Left lung (tissue), 10 donors: ENCODE results near the gene PHF2. TPM values are rescaled to one million over a fixed set of nuclear protein-coding genes. Genes with fewer than 3 reads are reported as not detected.

Experiments
- ATAC-seq: fragments of 200-7000 bp; cut with Tn5 transposase; one replicate; pipeline ENCODE4 v1.9.1; 2020; ENCODE audit warnings: moderate library complexity
- DNase-seq, 4 donors: peaks; one replicate each; pipeline ENCODE4 v3.0.0-alpha.2; 2013 to 2020
- H3K27ac ChIP-seq, 2 donors: fragments of 200-600 bp; sonication (generic) in 1 of 2; one replicate each; pipeline versions ENCODE4 v1.5.0 to v1.8.0; 2020 to 2021
- H3K27me3 ChIP-seq, 2 donors: fragments of 200-600 bp; sonication (generic) in 1 of 2; one replicate each; pipeline versions ENCODE4 v1.5.0 to v1.8.0; 2020 to 2021
- H3K36me3 ChIP-seq, 2 donors: fragments of 200-600 bp; sonication (generic) in 1 of 2; one replicate each; pipeline versions ENCODE4 v1.5.0 to v1.8.0; 2020 to 2021
- H3K4me1 ChIP-seq, 2 donors: fragments of 200-600 bp; one replicate each; pipeline ENCODE4 v1.8.0; 2021
- H3K4me3 ChIP-seq, 2 donors: fragments of 200-600 bp; sonication (generic) in 1 of 2; one replicate each; pipeline versions ENCODE4 v1.5.0 to v1.8.0; 2020 to 2021; ENCODE audit warnings: mild to moderate bottlenecking in 1 of 2
- H3K9me3 ChIP-seq, 2 donors: fragments of 200-600 bp; sonication (generic) in 1 of 2; one replicate each; pipeline versions ENCODE4 v1.5.0 to v1.8.0; 2020 to 2021
- CTCF ChIP-seq, 2 donors: fragments of 200-600 bp; sonication (generic) in 1 of 2; IDR thresholded peaks; one replicate each; pipeline versions ENCODE4 v1.5.0 to v1.8.0; 2021; ENCODE audit warnings: antibody characterized with exemption in 2 of 2
- intact Hi-C, 2 donors: fragments of 100-400 bp; cut with DNase I; formaldehyde crosslinking; loops; one replicate each; pipeline versions ENCODE4 v1.11.2 to v1.14.2; 2022
- polyA plus RNA-seq, 6 donors: library from polyadenylated mRNA; unstranded; fragments of 120-200 nt; gene quantifications; one replicate each; pipeline ENCODE4 v1.2.1, GENCODE V29; 2013; ENCODE audit not compliant: insufficient read length in 6 of 6
- total RNA-seq, 2 donors: library from RNA; stranded (reverse); fragmentation: NEBNext Ultra II Directional; extraction: Animal tissue kit (Norgen Biotek cat#: 25700); gene quantifications; one replicate each; pipeline ENCODE4 v1.2.1, GENCODE V29; 2021
- donor health status: DM: no; HTN: yes; CAD: no.
- donor health status: DM: no; HTN: no; CAD: no.

Gene PHF2
- total and polyA plus RNA-seq, 8 donors, result 29.1 to 53.7 (median 42.3) TPM

- H3K9me3 ChIP-seq, result no peaks in the 10 kb centered on the region
- no peak overlapping the region for H3K4me3 ChIP-seq
- TF ChIP-seq CTCF (IDR thresholded peaks at IDR 0.05), result no peak
- intact Hi-C loops, result no loop called here
- peaks cover 0 to 100% of the 10 kb centered on the region in 2 donors for H3K36me3 ChIP-seq
- H3K27ac ChIP-seq, result no peak overlapping the region
- DNase-seq (no peak), ATAC-seq (no peak)
- H3K4me1 ChIP-seq, result no peaks in the 10 kb centered on the region
- H3K27me3 ChIP-seq, result no peaks in the 10 kb centered on the region
These were observed 73.4 kb downstream of the PHF2 start for GRCh38 chr9:93649610-93650261.

GRCh38 chr9:93650448-93650847, 74.1 kb downstream of the PHF2 start:
- TF ChIP-seq CTCF (IDR thresholded peaks at IDR 0.05), result no peak
- Histone ChIP-seq H3K4me1 (no peaks in the 10 kb centered on the region), H3K27ac (no peak overlapping the region), H3K36me3 (peaks cover 0 to 99% of the 10 kb centered on the region in 2 donors), H3K4me3 (no peak overlapping the region), H3K9me3 (no peaks in the 10 kb centered on the region), H3K27me3 (no peaks in the 10 kb centered on the region)
- peak in 2 of 4 donors; percentile 24 to 65 for DNase-seq
- ATAC-seq, result no peak
- intact Hi-C loops, result no loop called here

- ATAC-seq (no peak), DNase-seq (no peak)
- peaks cover 0 to 99% of the 10 kb centered on the region in 2 donors for H3K36me3 ChIP-seq
- no peak overlapping the region for H3K4me3 ChIP-seq
- H3K9me3 ChIP-seq, result no peaks in the 10 kb centered on the region
- no peak overlapping the region for H3K27ac ChIP-seq
- no peak for TF ChIP-seq CTCF (IDR thresholded peaks at IDR 0.05)
- no peaks in the 10 kb centered on the region for H3K4me1 ChIP-seq
- intact Hi-C loops, result no loop called here
- H3K27me3 ChIP-seq, result no peaks in the 10 kb centered on the region
These were observed 75.2 kb downstream of the PHF2 start for GRCh38 chr9:93651521-93651950.

- no peak for TF ChIP-seq CTCF (IDR thresholded peaks at IDR 0.05)
- Histone ChIP-seq H3K4me3 (no peak overlapping the region), H3K4me1 (no peaks in the 10 kb centered on the region), H3K27me3 (no peaks in the 10 kb centered on the region), H3K36me3 (peaks cover 0 to 99% of the 10 kb centered on the region in 2 donors), H3K9me3 (no peaks in the 10 kb centered on the region), H3K27ac (no peak overlapping the region)
- ATAC-seq (no peak), DNase-seq (peak in 2 of 4 donors; percentile 19 to 72)
- intact Hi-C loops, result no loop called here
These were observed 76.5 kb downstream of the PHF2 start for GRCh38 chr9:93652604-93653592.

GRCh38 chr9:93653760-93654159, 77.4 kb downstream of the PHF2 start:
- no peaks in the 10 kb centered on the region for H3K27me3 ChIP-seq

More at GRCh38 chr9:93653760-93654159, 77.4 kb downstream of the PHF2 start:
- peaks cover 0 to 99% of the 10 kb centered on the region in 2 donors for H3K36me3 ChIP-seq
- no peak for ATAC-seq
- no peak for TF ChIP-seq CTCF (IDR thresholded peaks at IDR 0.05)
- no peaks in the 10 kb centered on the region for H3K9me3 ChIP-seq
- no peak overlapping the region for H3K27ac ChIP-seq
- intact Hi-C loops, result no loop called here
- peak in 1 of 4 donors; percentile 12 for DNase-seq
- no peaks in the 10 kb centered on the region for H3K4me1 ChIP-seq
- no peak overlapping the region for H3K4me3 ChIP-seq
